Ascending aorta (tissue), 2 donors: ENCODE results near the gene ENOX1. TPM values are rescaled to one million over a fixed set of nuclear protein-coding genes. Genes with fewer than 3 reads are reported as not detected.

Experiments
- DNase-seq, 2 donors: peaks; one replicate each; pipeline ENCODE4 v3.0.0-alpha.2; 2019; ENCODE audit warnings: low spot score in 2 of 2
- H3K27ac ChIP-seq, 2 donors: fragments of 200-600 bp; sonication (generic); one replicate each; pipeline ENCODE4 v1.5.1; 2016 to 2017; ENCODE audit warnings: mild to moderate bottlenecking in 1 of 2
- H3K27me3 ChIP-seq: fragments of 200-600 bp; sonication (generic); one replicate; pipeline ENCODE4 v1.5.1; 2017
- H3K36me3 ChIP-seq, 2 donors: fragments of 200-600 bp; sonication (generic); one replicate each; pipeline ENCODE4 v1.5.1; 2016
- H3K4me1 ChIP-seq, 2 donors: fragments of 200-600 bp; sonication (generic); one replicate each; pipeline ENCODE4 v1.5.1; 2016 to 2017; ENCODE audit warnings: mild to moderate bottlenecking in 1 of 2
- H3K4me3 ChIP-seq, 2 donors: fragments of 200-600 bp; sonication (generic); one replicate each; pipeline ENCODE4 v1.5.1; 2016 to 2017; ENCODE audit warnings: mild to moderate bottlenecking in 1 of 2
- H3K9me3 ChIP-seq, 2 donors: fragments of 200-600 bp; sonication (generic); one replicate each; pipeline ENCODE4 v1.5.1; 2016
- CTCF ChIP-seq, 3 experiments: fragments of 200-600 bp in 2 of 3; fragments of 450-650 bp in 1 of 3; sonication (generic) in 2 of 3; IDR thresholded peaks; one replicate each; pipeline ENCODE4 v1.5.1; 2016 to 2019; ENCODE audit warnings: antibody characterized with exemption in 3 of 3, mild to moderate bottlenecking in 1 of 3, moderate library complexity in 1 of 3
- intact Hi-C: fragments of 100-400 bp; cut with DNase I; formaldehyde crosslinking; loops from one replicate; pipeline ENCODE4 v1.15.1; 2023
- total RNA-seq: library from RNA; depleted of rRNA; stranded (reverse); fragments of >200 nt; gene quantifications from one replicate; pipeline ENCODE4 v1.1.0, GENCODE V29; 2016

ENOX1 gene
- total RNA-seq, 1 donor from 2014 or later: 0.21 TPM

GRCh38 chr13:43816401-43816889 is 29.7 kb upstream of the ENOX1 start:
- no peak for DNase-seq
- H3K27me3 ChIP-seq: no peaks in the 10 kb centered on the region
- peaks cover 0 to 7% of the 10 kb centered on the region in 2 donors for H3K4me1 ChIP-seq
- no peaks in the 10 kb centered on the region for H3K36me3 ChIP-seq
- no peak overlapping the region for H3K4me3 ChIP-seq
- intact Hi-C loops: no loop called here
- H3K9me3 ChIP-seq: no peaks in the 10 kb centered on the region
- no peak overlapping the region for H3K27ac ChIP-seq
- no peak for TF ChIP-seq CTCF (IDR thresholded peaks at IDR 0.05)

DNA sequence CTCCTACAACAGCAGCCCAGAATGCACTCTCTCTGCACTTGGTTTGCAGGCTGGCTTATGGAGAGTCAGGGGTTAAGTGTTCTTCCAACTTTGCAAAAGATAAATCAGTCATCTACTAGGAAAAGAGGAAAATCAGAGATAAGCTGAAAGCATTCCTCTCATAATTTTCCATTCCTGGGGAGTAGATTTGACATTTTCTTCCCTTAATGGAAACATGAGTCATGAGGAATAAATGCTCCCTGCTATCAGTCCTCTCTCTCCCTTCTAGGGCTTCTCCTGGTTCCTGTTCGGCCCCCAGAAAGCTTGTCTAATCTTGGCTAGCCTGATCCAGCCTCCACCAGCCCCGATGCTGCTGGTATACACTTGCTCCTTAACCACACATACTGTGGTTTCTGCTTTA is 28.4 kb upstream of the ENOX1 start:
- TF ChIP-seq CTCF (IDR thresholded peaks at IDR 0.05): no peak
- H3K9me3 ChIP-seq: no peaks in the 10 kb centered on the region
- H3K4me1 ChIP-seq: peaks cover 0 to 7% of the 10 kb centered on the region in 2 donors
- H3K36me3 ChIP-seq: no peaks in the 10 kb centered on the region
- intact Hi-C loops: no loop called here
- no peaks in the 10 kb centered on the region for H3K27me3 ChIP-seq
- peak overlapping the region in 1 of 2 donors; percentile 17 for H3K27ac ChIP-seq
- DNase-seq: no peak
- peak overlapping the region in 1 of 2 donors; percentile 16 for H3K4me3 ChIP-seq

DNA sequence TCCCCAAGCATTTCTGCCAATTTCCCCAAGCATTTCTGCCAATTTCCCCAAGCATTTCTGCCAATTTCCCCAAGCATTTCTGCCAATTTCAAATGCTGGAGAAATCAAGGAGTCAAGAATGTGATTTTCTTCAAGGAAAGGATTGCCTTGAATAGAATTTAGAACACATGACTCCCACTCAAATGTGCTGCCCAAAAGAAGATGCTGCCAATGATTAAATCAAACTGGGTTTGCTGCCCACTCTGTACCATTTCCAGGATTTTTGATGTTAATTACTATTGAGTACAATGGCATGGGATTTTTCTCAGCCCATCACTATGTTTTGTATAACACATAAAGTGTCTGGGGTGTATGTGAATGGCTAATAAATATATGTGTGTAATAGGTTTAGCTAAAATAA is 21.9 kb upstream of the ENOX1 start:
- Histone ChIP-seq H3K27me3 (no peaks in the 10 kb centered on the region), H3K9me3 (no peaks in the 10 kb centered on the region), H3K4me1 (peaks cover 0 to 3% of the 10 kb centered on the region in 2 donors), H3K36me3 (no peaks in the 10 kb centered on the region), H3K27ac (no peak overlapping the region), H3K4me3 (no peak overlapping the region)
- intact Hi-C loops: no loop called here
- no peak for TF ChIP-seq CTCF (IDR thresholded peaks at IDR 0.05)
- DNase-seq: no peak

- no peak for DNase-seq
- H3K36me3 ChIP-seq: no peaks in the 10 kb centered on the region
- H3K27ac ChIP-seq: no peak overlapping the region
- no peaks in the 10 kb centered on the region for H3K27me3 ChIP-seq
- H3K4me3 ChIP-seq: no peak overlapping the region
- no peaks in the 10 kb centered on the region for H3K9me3 ChIP-seq
- intact Hi-C loops: loop anchor here (2.0 kb wide), 3 partner anchors 503 to 837 kb away; no protein-coding TSS in a partner anchor
- no peak for TF ChIP-seq CTCF (IDR thresholded peaks at IDR 0.05)
- peaks cover 0 to 3% of the 10 kb centered on the region in 2 donors for H3K4me1 ChIP-seq
Observed at GRCh38 chr13:43805681-43806128, 18.9 kb upstream of the ENOX1 start.

GRCh38 chr13:43805071-43805468 is 18.3 kb upstream of the ENOX1 start:
- DNase-seq: no peak
- Histone ChIP-seq H3K4me3 (no peak overlapping the region), H3K27me3 (no peaks in the 10 kb centered on the region), H3K36me3 (no peaks in the 10 kb centered on the region), H3K4me1 (peaks cover 0 to 3% of the 10 kb centered on the region in 2 donors), H3K27ac (no peak overlapping the region), H3K9me3 (no peaks in the 10 kb centered on the region)
- intact Hi-C loops: loop anchor here (2.0 kb wide), 3 partner anchors 502 to 836 kb away; no protein-coding TSS in a partner anchor
- no peak for TF ChIP-seq CTCF (IDR thresholded peaks at IDR 0.05)
